Tibial artery (tissue), 4 donors: ENCODE results near the gene CASKIN2.

ENCODE experiments used
- DNase-seq, 2 donors: peaks; one replicate each; pipeline ENCODE4 v3.0.0-alpha.2; 2019
- H3K27ac ChIP-seq, 2 donors: fragments of 200-600 bp; sonication (generic) in 1 of 2; 1 replicate in 1 of 2; 2 replicates in 1 of 2; pipeline ENCODE4 v1.5.1; 2018 to 2019; ENCODE audit warnings: mild to moderate bottlenecking in 1 of 2
- H3K27me3 ChIP-seq, 2 donors: fragments of 200-600 bp; sonication (generic) in 1 of 2; one replicate each; pipeline versions ENCODE4 v1.5.1 to v1.6.0; 2016 to 2019
- H3K36me3 ChIP-seq, 3 donors: fragments of 200-600 bp; sonication (generic) in 2 of 3; one replicate each; pipeline ENCODE4 v1.5.1; 2016 to 2019; ENCODE audit warnings: mild to moderate bottlenecking in 2 of 3
- H3K4me1 ChIP-seq, 4 donors: fragments of 200-600 bp; sonication (generic) in 2 of 4; 1 replicate in 3 of 4; 2 replicates in 1 of 4; pipeline ENCODE4 v1.5.1; 2016 to 2019
- H3K4me3 ChIP-seq, 2 donors: fragments of 200-600 bp; sonication (generic) in 1 of 2; 1 replicate in 1 of 2; 2 replicates in 1 of 2; pipeline ENCODE4 v1.5.1; 2018 to 2019; ENCODE audit warnings: mild to moderate bottlenecking in 2 of 2
- H3K9me3 ChIP-seq, 3 donors: fragments of 200-600 bp; sonication (generic) in 1 of 3; one replicate each; pipeline ENCODE4 v1.5.1; 2016 to 2019
- intact Hi-C: fragments of 100-400 bp; cut with DNase I; formaldehyde crosslinking; loops from one replicate; pipeline ENCODE4 v1.15.0; 2023; ENCODE audit warnings: low total_unique reads
- TF ChIP-seq, protein P1 (sequence below), 2 experiments: fragments of 200-600 bp in 1 of 2; fragments of 450-650 bp in 1 of 2; IDR thresholded peaks; one replicate each; pipeline ENCODE4 v1.5.1; 2017 to 2019; ENCODE audit warnings: antibody characterized with exemption in 2 of 2, mild to moderate bottlenecking in 1 of 2, moderate library complexity in 1 of 2

Gene CASKIN2

DNA sequence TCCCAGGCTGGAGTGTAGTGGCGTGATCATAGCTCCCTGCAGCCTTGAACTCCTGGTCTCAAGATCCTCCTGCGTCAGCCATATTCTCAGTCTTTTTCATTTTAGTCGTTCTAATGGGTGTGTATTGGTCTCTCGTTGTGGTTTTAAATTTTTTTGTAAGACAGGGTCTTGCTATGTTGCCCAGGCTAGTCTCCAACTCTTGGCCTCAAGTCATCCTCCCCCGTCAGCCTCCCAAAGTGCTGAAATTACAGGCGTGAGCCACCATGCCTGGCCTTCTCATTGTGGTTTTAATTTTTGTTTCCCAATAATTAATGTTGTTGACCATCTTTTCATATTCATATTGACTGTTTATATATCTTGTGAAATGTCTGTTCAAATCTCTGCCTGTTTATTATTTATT, 50.3 kb downstream of the CASKIN2 start:
- H3K9me3 ChIP-seq = no peaks in the 10 kb centered on the region
- TF ChIP-seq, protein P1, sequence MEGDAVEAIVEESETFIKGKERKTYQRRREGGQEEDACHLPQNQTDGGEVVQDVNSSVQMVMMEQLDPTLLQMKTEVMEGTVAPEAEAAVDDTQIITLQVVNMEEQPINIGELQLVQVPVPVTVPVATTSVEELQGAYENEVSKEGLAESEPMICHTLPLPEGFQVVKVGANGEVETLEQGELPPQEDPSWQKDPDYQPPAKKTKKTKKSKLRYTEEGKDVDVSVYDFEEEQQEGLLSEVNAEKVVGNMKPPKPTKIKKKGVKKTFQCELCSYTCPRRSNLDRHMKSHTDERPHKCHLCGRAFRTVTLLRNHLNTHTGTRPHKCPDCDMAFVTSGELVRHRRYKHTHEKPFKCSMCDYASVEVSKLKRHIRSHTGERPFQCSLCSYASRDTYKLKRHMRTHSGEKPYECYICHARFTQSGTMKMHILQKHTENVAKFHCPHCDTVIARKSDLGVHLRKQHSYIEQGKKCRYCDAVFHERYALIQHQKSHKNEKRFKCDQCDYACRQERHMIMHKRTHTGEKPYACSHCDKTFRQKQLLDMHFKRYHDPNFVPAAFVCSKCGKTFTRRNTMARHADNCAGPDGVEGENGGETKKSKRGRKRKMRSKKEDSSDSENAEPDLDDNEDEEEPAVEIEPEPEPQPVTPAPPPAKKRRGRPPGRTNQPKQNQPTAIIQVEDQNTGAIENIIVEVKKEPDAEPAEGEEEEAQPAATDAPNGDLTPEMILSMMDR (IDR thresholded peaks at IDR 0.05) = no peak
- H3K4me1 ChIP-seq = peaks cover 0 to 17% (median 11%) of the 10 kb centered on the region in 4 donors
- no peak overlapping the region for H3K4me3 ChIP-seq
- DNase-seq = no peak
- no peak overlapping the region for H3K27ac ChIP-seq
- no peaks in the 10 kb centered on the region for H3K27me3 ChIP-seq
- no peaks in the 10 kb centered on the region for H3K36me3 ChIP-seq
- intact Hi-C loops = no loop called here

DNA sequence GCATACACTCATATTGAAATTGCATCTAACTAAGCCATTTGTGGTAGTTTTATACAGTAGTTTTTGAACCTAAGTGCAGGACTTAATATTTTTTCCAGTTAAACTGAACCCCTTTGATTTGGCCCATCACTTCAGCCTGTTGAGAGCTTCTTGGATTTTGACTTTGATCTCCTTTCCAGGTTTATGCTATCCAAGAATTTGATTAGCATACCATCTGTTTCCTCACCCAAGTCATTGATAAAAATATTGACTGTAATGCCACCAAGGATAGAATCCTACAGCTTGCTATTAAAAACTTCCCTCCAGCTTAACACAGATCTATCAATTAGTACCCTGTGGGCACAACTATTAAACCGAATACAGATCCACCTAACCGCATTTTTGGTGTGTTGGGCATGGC, 51.7 kb downstream of the CASKIN2 start:
- Histone ChIP-seq H3K9me3 (no peaks in the 10 kb centered on the region), H3K27ac (no peak overlapping the region), H3K4me3 (no peak overlapping the region), H3K36me3 (no peaks in the 10 kb centered on the region), H3K4me1 (peaks cover 0 to 24% (median 15%) of the 10 kb centered on the region in 4 donors), H3K27me3 (no peaks in the 10 kb centered on the region)
- TF ChIP-seq, protein P1 (IDR thresholded peaks at IDR 0.05) = no peak
- no peak for DNase-seq
- intact Hi-C loops = no loop called here

DNA sequence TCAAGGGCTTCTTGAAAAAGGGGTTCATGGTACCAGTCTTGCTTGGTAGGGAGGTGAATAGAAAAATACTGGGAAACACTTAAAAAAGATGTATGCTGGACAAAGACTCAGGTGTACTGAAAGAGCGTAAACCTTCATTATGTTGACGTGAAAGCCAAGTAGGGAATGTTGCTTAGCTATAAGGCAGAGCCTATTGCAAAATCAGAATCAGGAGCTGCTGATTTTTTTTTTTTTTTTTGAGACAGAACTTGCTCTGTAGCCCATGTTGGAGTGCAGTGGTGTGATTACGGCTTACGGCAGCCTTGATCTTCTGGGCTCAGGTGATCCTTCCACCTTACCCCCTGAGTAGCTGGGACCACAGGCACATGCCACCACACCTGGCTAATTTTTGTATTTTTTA, 55.0 kb downstream of the CASKIN2 start:
- H3K27me3 ChIP-seq = no peaks in the 10 kb centered on the region
- peak overlapping the region; percentile 31 to 55 for H3K27ac ChIP-seq
- no peaks in the 10 kb centered on the region for H3K36me3 ChIP-seq
- H3K4me1 ChIP-seq = peaks cover 0 to 32% (median 24%) of the 10 kb centered on the region in 4 donors
- intact Hi-C loops = no loop called here
- H3K4me3 ChIP-seq = no peak overlapping the region
- no peak for DNase-seq
- H3K9me3 ChIP-seq = no peaks in the 10 kb centered on the region
- TF ChIP-seq, protein P1 (IDR thresholded peaks at IDR 0.05) = no peak

DNA sequence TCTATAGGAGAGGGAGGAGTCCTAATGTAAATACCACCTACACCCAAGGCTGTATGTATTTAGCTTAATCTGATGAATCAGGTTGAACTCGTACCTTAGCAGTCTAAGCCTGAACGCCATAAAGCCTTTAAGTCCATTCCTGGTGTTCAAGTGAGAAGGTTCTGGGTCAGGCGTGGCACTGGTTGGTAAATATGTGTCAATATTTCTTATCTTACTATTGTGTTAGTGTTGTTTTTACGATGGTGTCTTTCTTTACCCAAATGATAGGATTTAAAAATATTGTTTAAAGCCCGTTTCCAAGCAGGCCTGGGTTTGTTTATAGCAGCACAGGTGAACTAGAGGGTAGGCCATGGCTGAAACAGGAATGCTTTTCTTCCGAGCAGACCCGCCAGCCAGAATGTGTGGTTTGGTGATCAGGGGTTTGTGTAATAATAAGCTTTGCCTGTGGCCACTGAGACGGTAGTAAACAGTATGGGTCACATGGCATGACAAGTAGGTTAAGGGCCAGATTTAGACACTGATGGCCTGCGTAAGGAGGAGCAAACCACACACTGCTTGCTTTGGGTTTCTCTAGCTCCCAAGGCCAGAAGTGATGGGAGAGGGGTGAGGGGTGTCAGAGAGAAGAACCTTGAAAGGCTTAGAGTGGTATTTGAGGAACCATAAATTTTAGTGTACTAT, 55.6 kb downstream of the CASKIN2 start:
- intact Hi-C loops = no loop called here
- Histone ChIP-seq H3K27me3 (no peaks in the 10 kb centered on the region), H3K27ac (peak overlapping the region; percentile 31 to 55), H3K4me3 (no peak overlapping the region), H3K4me1 (peaks cover 0 to 32% (median 26%) of the 10 kb centered on the region in 4 donors), H3K36me3 (no peaks in the 10 kb centered on the region), H3K9me3 (no peaks in the 10 kb centered on the region)
- DNase-seq = no peak
- TF ChIP-seq, protein P1 (IDR thresholded peaks at IDR 0.05) = no peak

DNA sequence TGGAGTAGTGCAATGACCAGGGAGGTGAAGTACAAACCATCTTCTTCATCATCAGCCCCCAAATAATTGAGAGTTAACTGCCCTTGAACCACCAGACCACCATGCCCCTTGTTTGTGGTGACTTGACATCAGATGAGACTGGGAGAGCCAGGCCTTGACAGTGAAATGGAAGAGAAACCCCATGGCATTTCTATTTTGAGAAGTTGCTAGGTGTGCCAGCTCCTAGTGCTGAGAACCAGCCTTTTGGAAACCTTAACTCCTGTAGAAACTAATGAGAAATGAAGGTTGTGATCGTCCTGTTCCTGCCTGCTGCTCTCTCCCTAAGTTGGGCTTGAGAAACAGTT, 56.1 kb downstream of the CASKIN2 start:
- DNase-seq = no peak
- no peaks in the 10 kb centered on the region for H3K9me3 ChIP-seq
- no peak overlapping the region for H3K4me3 ChIP-seq
- peaks cover 0 to 32% (median 26%) of the 10 kb centered on the region in 4 donors for H3K4me1 ChIP-seq
- TF ChIP-seq, protein P1 (IDR thresholded peaks at IDR 0.05) = no peak
- H3K36me3 ChIP-seq = no peaks in the 10 kb centered on the region
- intact Hi-C loops = no loop called here
- peak overlapping the region; percentile 31 to 55 for H3K27ac ChIP-seq
- no peaks in the 10 kb centered on the region for H3K27me3 ChIP-seq
